ENCODE data around the gene PARP11.

DNA sequence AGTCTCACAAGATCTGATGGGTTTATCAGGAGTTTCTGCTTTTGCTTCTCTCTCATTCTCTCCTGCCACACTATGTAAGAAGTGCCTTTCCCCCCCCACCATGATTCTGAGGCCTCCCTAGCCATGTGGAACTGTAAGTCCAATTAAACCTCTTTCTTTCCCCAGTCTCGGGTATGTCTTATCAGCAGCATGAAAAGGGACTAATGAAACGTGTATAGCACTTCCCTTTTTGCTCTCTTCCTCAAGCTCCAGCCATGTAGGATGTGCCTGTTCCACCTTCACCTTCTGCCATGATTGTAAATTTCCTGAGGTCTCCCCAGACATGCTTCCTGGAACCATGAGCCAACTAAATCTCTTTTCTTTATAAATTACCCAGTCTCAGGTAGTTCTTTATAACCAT lies 113.3 kb downstream of the PARP11 start:
- TF ChIP-seq POLR2AphosphoS5 (IDR thresholded peaks at IDR 0.05; ENCODE audit: borderline replicate concordance, low read depth, low read length) = no peak
- no peak for TF ChIP-seq EZH2 (IDR thresholded peaks at IDR 0.05)
- no peak for TF ChIP-seq FOXP2 (optimal IDR thresholded peaks at IDR 0.05; ENCODE audit: control extremely low read depth, extremely low read length, insufficient read depth)
